ENCODE data around the gene EHD1.
"Not testable (repeated sequence)": the region's sequence is repeated elsewhere in the genome, so short reads cannot be mapped to it uniquely, and the experiment has no call there.

EHD1 gene

DNA sequence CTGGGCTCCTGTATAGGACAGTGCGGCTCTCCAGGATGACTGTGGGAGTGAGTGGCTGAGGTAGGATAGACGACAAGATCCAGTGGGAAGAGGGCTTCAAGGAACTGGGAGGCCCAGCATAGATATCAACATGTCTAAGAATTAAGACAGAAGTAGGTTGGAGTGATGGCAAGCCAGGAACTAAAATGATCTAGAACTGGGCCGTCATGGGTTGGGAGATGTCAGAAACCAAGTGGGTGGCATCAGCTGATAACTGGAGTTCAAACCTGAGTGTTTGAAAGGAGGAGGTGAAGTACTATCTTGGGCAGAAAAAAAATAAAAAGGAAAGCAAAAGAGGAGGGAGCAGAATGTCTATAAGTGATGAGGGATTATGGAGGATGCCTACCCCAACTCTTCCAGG, 60.9 kb downstream of the EHD1 start:
- no peak for DNase-seq

DNA sequence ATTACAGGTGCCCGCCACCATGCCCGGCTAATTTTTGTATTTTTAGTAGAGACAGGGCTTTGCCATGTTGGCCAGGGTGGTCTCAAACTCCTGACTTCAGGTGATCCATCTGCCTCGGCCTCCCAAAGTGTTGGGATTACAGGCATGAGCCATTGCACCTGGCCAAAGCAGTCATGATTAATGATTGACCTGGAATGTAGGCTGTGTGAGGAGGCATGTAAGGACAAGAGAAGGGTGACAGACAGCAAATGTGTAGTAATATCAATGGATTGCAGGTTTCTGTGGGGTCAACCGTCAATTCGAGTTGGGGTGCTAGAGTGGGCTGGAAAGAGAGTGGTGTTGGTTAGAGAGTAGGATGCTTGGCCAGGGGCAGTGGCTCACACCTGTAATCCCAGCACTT, 63.0 kb downstream of the EHD1 start:
- DNase-seq = not testable (repeated sequence)

DNA sequence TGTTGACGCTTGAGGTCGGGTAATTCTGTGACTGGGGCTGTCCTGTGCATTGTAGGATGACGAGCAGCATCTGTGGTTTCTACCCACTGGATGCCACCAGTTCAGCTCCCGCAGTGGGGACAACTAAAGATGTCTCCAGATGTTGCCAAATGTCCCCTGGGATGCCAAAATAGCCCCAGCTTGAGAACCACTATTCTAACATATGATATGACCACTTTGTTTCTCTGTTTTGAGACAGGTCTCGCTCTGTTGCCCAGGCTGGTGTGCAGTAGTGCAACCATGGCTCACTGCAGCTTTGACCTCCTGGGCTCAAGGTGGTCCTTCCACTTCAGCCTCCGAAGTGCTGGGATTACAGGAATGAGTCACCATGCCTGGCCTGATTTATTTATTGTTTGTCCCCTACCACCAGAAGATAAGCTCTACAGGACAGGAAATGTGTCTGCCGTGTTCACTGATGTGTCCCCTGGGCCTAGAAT, 63.7 kb downstream of the EHD1 start:
- DNase-seq = no peak

DNA sequence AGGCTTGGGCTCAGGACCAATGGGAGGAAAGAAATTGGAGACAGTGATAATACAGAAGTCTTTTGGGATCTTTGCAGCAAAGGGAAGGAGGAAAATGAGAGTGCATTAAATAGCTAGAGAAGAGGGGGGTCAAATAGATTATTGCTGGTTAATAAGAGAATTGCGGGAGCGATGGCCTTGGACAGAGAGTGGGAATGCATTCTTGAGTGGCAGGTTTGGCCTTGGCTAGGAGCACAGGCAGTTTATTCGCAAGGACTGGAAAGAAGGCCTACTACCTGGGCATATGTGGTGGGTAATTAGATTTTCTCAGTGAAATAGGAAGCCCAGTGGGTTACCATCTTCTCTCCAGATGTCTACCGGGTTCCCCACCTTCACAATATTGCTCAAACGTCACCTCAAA, 64.6 kb downstream of the EHD1 start:
- no peak for DNase-seq

DNA sequence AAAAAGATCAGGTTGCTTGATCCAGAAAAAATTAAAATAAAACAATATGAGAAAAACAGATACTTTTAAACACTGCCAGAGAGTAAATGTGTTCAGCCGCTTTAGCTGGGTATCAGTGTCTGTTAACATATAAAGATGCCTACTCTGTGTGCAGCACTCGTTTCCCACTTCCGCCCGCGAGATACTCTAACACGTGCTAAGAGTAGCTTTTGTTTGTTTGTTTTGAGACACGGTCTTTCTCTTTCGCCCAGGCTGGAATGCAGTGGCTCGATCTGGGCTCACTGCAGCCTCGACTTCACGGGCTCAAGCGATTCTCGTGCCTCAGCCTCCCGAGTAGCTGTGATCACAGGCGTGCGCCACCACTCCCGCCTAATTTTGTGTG, 67.5 kb downstream of the EHD1 start:
- DNase-seq = no peak

DNA sequence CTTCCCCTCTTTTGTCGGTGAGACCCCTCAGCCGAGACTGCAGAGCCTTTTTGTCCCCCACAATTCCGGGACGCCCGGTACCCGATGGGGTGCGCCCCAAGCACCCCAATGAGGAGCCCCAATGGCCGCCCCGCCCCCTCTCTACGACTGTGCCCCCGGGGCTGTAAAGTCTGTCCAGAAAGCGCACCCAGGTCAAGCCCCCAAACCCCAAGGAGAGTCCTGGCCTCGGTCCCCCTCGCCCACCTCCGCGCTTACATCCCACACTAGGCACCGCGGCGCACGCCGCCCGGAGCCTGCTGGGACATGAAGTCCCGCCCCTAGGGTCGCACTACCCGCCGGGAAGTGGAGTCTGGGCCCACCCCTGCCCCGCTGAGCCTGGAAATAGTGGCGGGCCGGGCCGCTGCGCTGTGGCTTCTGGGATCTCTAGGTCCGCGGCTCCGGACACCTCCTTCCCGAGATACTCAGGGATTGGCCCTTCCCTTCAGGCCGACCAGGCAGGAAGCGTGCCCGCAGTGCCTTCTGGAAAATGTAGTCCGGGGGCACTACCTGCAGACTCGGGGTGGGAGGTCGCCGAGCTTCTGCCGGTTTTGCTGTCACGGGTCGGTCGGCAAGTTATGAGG, 68.0 kb downstream of the EHD1 start, which contains the start of gene MEN1:
TSS of gene MEN1 (minus strand) at position 281 of the 620 bp plus-strand sequence. CDS start 442 bp downstream, outside the sequence.
- DNase-seq = peak; percentile 88

DNA sequence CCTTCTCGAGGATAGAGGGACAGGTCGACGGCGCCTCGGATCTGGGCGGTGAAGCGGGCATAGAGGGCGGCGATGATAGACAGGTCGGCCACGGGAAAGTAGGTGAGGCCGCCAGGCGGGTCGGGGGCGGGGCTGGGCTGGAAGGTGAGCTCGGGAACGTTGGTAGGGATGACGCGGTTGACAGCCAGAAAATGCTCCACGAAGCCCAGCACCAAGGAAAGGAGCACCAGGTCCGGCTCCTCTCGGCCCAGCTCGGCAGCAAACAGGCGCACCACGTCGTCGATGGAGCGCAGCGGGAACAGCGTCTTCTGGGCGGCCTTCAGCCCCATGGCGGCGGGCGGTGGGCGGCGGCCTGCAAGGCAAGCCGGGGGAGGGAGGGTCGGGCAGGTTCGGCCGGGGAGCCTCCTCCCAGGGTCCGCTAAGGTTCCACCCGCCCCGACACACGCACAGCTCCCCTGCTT, 68.6 kb downstream of the EHD1 start:
- no peak for DNase-seq

DNA sequence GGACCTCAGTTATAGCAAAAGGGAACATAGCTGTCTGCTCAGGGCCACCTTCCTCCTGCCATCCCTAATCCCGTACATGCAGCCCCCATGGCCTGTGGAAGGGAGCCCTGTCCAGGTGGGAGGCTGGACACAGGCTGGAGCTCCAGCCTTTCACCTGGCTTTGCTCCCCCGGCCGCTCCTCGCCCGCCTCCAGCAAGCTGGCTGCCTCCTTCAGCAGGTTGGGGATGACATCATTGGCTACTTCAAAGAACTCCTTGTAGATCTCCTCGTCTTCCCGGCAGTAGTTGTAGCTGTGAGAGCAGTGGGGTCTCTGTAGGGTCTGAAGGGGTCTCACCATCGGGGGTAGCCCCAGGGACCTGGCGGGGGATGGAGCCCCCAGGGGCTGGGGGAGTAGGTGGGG, 72.9 kb downstream of the EHD1 start:
- no peak for DNase-seq

DNA sequence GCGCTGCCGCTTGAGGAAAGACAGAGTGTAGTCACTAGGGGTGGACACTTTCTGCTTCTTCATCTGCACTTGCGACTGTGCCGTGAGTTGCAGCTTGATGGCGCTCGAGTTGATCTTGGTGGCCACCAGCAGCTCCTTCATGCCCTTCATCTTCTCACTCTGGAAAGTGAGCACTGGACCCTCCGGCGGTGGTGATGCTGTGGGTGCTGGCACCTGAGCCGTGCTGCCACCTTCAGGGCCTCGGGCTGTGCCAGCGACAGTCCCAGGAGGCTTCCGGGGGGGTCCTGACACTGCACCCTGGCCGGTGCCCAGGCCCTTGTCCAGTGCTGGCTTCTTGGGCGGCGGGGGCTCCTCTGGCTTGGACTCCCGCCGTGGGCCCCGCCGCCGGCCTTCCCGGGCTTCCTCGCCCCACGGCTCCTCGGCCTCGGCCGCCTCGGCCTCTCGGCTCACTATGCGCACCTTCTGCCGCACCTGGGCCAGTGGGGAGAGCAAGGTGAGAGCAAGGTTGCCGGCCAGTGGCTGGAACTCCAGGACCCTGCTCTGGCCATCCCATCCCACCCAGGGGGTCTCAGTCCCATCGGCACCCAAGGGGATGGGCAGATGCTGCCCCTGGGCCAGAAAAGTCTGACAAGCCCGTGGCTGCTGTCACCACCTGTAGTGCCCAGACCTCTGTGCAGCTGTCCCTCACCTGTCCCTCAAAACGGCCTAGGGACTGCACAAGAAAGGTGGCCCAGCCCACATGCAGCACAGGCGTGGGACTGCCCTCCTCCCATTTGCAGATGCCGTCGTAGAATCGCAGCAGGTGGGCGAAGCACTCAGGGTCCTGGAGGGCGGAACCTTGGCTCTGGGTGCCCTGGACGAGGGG, 73.8 kb downstream of the EHD1 start:
- no peak for DNase-seq

DNA sequence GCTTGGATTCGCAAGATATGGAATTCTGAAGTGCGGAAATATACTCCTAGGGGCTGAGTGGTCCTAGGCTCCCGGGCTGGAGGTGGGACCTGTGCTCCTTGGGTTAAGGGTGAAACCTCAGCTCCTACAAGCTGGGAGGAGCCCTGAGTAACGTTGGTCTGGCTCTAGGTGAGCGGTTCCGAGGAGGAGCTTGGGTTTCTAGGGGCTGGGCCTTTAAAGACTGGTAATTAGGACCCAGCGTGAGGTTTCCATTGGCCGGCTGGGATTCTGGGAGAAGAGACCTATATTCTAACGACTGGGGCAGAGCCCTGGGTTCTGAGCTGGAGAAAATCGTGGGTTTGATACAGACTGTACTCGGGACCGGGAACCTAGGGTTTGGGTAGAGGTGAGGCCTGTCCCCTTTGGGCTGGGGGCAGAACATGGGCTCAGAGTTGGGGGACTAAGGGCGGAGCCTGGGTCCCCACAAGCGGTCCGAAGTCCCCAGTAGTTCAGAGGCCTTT, 74.5 kb downstream of the EHD1 start:
- DNase-seq = no peak

DNA sequence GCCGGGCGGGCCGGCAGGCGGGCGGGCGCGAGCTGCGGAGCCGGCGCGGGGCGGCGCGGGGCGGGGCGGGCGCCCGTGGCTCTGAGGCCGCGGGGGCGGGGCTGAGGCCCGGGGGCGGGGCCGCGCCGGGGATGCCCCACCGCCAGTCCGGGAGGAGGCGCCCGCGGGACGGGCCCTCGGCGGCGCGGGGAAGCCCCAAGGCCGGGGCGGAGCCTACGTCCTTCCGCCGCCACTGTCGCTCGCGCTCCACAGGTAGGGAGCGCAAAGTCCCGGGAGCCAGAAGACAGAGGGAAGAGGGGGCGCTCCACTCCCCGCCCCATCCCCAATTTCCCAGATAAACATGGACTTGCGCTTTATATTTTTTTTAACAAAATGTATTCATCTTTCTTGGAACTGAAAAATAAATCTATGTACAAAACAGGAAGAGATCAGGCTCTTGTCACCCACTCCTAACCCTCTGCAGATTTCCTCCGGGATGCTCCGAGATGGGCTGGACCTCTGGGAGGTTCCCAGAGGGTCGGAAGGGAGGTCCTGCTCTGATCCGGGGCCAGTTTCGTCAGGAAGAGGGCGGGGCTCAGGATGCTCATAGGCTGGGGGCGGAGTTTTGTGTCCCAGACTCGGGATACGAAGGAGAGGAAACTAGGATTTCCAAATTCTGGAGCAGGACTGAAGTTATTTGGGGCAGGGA, 75.1 kb downstream of the EHD1 start, which contains the start of gene MAP4K2:
TSS of gene MAP4K2 (minus strand) at position 57 of the 688 bp plus-strand sequence. CDS start 65 bp downstream, outside the sequence.
- peak; percentile 38 for DNase-seq

DNA sequence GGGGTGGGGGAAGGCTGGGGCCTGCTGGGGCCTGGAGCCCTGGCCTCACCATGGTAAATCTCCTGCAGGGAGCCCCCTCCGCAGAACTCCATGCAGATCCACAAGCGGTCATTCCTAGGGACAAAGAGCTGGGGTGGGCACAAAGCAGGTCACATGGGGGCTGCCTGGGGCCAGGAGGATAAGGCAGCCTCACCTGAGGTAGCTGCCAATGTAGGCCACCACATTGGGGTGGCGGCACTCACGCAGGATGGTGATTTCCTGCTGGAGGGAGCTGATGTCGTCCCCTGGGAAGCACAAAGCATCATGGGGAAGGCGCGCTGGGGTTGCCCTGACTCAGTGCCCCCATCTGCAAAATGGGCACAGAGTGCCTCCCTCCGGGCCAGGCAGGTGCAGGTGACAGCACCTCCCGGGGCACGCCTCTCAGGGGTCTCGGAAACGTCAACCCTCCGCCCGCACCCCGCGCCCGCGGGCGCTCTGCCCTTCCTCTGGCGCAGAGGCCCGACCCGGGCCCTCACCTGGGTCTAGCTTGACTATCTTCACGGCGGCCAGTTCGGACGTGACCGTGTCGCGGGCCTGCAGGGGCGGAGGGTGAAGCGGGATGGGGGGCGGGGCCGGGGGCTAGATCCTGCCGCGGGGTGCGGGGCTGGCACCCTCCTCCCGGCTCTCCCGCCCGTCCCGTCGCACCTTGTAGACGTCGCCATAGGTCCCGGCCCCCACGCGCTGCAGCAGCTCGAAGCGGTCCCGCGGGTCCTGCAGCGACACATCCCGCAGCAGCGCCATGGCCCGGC, 75.9 kb downstream of the EHD1 start:
- DNase-seq = no peak

All from GF-D8 (cell line).